ENCODE measurements around the gene FAM193A.
"Not testable (repeated sequence)": the region's sequence is repeated elsewhere in the genome, so short reads cannot be mapped to it uniquely, and the experiment has no call there.

Gene FAM193A

DNA sequence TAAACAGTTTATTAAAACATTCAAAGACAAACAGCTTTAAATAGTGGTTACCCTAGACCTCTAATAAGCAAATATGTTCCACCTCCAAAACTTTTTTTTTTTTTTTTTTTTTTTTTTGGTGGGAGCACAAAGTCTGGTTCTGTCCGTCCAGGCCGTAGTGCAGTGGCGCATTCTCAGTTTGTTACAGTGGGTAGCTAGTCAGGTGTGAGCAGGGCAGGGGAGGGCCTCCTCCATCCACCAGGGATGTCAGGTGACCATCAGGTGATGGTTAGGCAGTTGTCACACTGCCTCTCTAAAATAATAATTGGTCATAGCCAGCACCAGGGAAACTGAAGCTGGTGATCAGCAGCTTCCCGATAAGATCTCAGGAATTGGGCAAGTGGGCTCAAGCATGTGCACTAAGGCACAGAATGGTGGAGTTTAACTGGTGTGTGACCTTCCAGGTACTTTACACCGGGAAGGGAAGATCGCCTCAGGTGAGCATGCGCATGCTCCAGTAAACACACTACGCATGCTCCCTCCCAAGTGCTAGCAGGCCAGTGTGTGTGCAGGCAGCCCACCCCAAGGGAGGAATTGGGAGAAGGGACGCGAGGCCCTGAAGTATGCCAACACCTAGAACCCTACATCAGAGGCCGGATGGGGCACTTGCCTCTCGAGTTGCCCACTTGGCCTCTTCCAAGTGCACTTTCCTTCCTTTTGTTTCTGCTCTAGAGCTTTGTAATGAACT, 192.5 kb downstream of the FAM193A start:
- peak; percentile 23 for DNase-seq
- no peaks in the 10 kb centered on the region for H3K9me3 Mint-ChIP-seq
- H3K27me3 Mint-ChIP-seq = no peaks in the 10 kb centered on the region
- H3K27ac Mint-ChIP-seq = peak overlapping the region; percentile 59
- peaks cover 67% of the 10 kb centered on the region for H3K36me3 Mint-ChIP-seq (ENCODE audit: low read depth)
- H3K4me1 Mint-ChIP-seq (ENCODE audit: low read depth) = peaks cover 14% of the 10 kb centered on the region
- H3K4me3 Mint-ChIP-seq = no peak overlapping the region

DNA sequence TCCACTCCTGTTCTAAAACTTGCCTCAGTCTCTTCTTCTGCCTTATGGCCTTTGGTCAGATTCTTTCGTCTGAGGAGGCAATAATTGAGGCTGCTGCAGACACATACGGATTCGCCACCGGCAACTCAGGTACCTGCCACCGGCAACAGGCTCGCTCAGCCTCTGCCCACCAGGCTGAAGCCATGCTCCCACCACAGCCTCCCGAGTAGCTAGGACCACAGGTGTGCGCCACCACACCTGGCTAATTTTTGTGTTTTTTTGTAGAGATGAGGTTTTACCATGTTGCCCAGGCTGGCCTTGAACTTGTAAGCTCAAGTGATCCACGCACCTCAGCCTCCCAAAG, 193.1 kb downstream of the FAM193A start:
- no peak overlapping the region for H3K27ac Mint-ChIP-seq
- no peaks in the 10 kb centered on the region for H3K9me3 Mint-ChIP-seq
- no peak overlapping the region for H3K4me3 Mint-ChIP-seq
- H3K4me1 Mint-ChIP-seq (ENCODE audit: low read depth) = peaks cover 12% of the 10 kb centered on the region
- H3K27me3 Mint-ChIP-seq = no peaks in the 10 kb centered on the region
- DNase-seq = no peak
- peaks cover 70% of the 10 kb centered on the region for H3K36me3 Mint-ChIP-seq (ENCODE audit: low read depth)

DNA sequence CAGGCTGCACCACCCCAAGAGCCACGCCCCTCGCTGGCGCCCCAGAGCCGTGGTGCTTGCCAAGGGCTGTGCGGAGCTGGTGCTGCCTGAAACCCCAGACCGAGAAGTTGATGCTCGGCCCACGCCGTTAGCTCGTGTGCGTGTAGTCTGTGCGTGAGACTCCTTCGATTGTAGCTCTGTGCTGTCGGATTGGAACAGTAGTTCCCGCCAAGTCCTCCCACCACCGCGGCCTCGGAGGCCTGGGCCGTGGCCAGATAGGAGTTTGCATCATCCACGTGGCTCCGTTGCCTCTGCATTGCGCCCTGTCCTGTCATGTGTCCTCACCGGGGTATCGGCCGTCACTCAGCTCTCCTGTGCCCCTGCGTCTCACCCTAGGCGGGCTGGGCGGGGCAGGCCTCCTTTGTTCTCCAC, 195.5 kb downstream of the FAM193A start:
- peak; percentile 20 for DNase-seq
- H3K9me3 Mint-ChIP-seq = peaks cover 3% of the 10 kb centered on the region
- no peaks in the 10 kb centered on the region for H3K27me3 Mint-ChIP-seq
- H3K4me1 Mint-ChIP-seq (ENCODE audit: low read depth) = peaks cover 13% of the 10 kb centered on the region
- H3K27ac Mint-ChIP-seq = peak overlapping the region; percentile 61
- peaks cover 83% of the 10 kb centered on the region for H3K36me3 Mint-ChIP-seq (ENCODE audit: low read depth)
- no peak overlapping the region for H3K4me3 Mint-ChIP-seq

DNA sequence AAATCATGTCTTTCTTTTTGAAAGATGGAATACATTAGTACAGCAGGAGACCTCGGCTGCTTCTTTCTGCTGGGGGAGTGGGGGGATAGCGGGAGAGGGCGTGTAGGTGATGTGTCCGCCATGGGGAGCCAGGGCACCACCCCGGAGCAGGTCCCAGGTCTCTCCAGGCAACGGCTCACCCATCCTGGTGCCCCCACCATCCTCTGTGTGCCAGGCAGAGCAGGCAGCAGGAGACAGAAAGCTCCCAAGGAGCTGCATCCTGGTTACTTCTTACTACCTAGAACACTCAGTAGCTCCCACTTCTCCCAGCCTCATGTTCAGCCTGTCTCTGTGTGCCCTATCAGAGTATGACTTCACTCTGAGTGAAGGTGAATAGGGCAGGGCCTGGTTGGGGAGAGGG, 196.1 kb downstream of the FAM193A start:
- H3K9me3 Mint-ChIP-seq = peaks cover 3% of the 10 kb centered on the region

DNA sequence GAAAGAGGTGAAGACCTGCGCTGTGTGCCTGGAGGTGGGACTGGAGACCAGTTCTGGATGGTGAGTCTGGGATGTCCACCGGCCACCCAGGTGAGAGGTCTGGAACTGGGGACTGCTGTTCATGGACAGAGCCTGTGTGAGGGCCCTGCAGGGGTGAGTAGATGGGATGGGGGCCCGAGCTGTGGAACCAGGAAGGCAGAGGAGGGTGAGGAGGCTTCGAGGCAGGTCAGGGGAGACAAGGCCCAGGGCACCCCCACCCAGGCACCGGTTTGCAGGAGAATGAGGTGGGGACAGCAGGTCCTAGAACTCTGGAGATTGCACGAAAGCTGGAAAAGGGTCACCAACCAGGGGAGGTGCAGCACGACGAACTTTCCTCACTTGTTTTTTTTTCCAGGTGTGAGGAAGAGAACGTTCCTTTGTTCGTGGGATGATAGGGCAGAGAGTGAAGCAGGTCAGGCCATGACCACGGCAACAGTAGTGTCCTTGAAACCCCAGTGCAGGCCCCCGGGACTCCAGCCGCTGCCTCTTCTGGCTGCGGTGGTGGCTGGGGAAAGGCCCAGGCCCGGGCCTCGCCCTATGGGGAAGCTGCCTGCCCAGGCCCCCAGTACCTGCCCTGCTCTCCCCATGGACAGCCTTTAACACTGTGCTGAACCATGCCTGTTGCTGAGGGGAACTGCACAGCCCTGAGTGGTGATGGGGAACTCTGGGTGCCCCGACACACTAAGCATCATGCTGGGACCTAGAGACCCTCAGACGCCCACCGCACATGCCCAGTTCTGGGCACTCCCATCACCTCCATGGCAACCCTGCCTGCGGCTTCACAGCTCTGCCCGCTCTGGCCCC, 196.8 kb downstream of the FAM193A start:
- Mint-ChIP-seq H3K9me3 (peaks cover 3% of the 10 kb centered on the region), H3K27me3 (no peaks in the 10 kb centered on the region), H3K36me3 (ENCODE audit: low read depth) (peaks cover 78% of the 10 kb centered on the region), H3K4me1 (ENCODE audit: low read depth) (peaks cover 13% of the 10 kb centered on the region), H3K27ac (peak overlapping the region; percentile 67), H3K4me3 (no peak overlapping the region)
- peak; percentile 27 for DNase-seq

More for the DNA sequence above, 196.1 kb downstream of the FAM193A start:
- H3K4me3 Mint-ChIP-seq = no peak overlapping the region
- no peaks in the 10 kb centered on the region for H3K27me3 Mint-ChIP-seq
- peaks cover 78% of the 10 kb centered on the region for H3K36me3 Mint-ChIP-seq (ENCODE audit: low read depth)
- peaks cover 13% of the 10 kb centered on the region for H3K4me1 Mint-ChIP-seq (ENCODE audit: low read depth)
- DNase-seq = peak; percentile 22
- H3K27ac Mint-ChIP-seq = peak overlapping the region; percentile 67

DNA sequence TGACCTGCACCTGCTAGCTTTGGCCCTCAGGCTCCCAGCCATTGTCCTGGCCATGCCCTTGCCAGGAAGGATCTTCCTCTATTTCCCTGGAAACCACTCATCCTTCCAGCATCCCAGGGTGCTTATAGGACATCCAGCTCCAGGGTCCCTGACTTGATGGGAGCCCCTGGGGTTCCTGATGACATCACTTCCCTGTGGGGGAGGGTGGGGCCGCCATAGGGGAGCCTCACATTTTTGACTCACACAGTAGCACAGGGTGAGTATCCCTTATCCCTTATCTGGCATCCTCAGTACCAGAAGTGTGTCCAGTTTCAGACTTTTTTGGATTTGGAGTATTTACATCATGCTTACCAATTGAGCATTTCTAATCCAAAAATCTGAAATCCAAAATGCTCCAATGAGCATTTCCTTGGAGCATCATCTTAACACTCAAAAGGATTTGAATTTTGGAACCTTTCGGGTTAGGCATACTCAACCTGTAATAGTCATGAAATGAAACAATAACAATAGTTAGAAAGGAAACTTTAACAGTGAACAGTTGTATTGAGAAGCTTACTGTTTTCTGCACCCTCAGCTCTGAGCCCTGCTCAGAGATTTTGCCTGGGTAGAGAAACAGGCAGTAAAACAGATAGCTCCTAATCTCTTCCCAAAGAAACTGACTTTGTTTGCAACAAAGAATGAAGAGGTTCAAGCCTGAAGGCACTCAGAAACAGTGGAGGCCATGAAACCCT, 197.6 kb downstream of the FAM193A start:
- Mint-ChIP-seq H3K4me1 (ENCODE audit: low read depth) (peaks cover 13% of the 10 kb centered on the region), H3K36me3 (ENCODE audit: low read depth) (peaks cover 79% of the 10 kb centered on the region), H3K9me3 (peaks cover 3% of the 10 kb centered on the region), H3K27me3 (no peaks in the 10 kb centered on the region), H3K27ac (peak overlapping the region; percentile 14), H3K4me3 (no peak overlapping the region)
- no peak for DNase-seq

DNA sequence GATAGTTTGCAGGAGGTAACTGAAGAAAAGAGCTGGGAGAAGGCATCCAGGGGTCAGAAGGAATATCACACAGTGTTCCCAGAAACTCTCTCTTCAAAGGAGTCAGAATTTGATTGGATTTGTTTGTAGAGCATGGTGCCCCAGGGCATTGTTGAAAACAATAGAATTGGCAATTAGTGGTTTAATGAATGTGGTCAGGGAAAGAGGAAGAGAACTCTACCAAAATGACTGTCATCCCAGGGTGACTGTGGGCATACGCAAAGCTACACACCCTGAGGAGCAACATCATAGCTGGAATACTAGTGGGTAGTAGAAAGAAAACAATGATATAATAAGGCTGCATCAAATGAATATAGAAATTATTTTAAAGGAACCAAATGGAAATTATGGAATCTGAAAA, 198.2 kb downstream of the FAM193A start:
- H3K36me3 Mint-ChIP-seq (ENCODE audit: low read depth) = peaks cover 79% of the 10 kb centered on the region

DNA sequence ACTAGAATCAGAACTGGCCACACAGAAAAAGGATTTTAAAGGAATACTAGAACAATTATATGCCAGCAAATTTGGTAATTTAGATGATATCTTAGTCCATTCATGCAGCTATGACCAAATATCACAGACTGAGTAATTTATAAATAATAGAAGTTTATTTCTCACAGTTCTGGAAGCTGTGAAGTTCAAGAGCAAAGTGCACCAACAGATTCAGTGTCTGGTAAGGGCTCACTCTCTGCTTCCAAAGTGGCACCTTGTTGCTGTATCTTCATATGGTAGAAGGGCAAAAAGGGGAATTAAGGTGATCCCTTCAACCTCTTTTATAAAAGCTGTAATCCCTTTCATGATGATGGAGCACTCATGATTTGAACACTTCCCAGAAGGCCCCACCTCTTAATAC, 199.4 kb downstream of the FAM193A start:
- Mint-ChIP-seq H3K27ac (no peak overlapping the region), H3K36me3 (ENCODE audit: low read depth) (peaks cover 82% of the 10 kb centered on the region), H3K4me1 (ENCODE audit: low read depth) (peaks cover 16% of the 10 kb centered on the region), H3K9me3 (peaks cover 3% of the 10 kb centered on the region), H3K4me3 (no peak overlapping the region), H3K27me3 (no peaks in the 10 kb centered on the region)
- no peak for DNase-seq

More for the DNA sequence above, 198.2 kb downstream of the FAM193A start:
- Mint-ChIP-seq H3K9me3 (peaks cover 3% of the 10 kb centered on the region), H3K4me1 (ENCODE audit: low read depth) (peaks cover 13% of the 10 kb centered on the region), H3K27ac (no peak overlapping the region), H3K27me3 (no peaks in the 10 kb centered on the region), H3K4me3 (no peak overlapping the region)
- no peak for DNase-seq

DNA sequence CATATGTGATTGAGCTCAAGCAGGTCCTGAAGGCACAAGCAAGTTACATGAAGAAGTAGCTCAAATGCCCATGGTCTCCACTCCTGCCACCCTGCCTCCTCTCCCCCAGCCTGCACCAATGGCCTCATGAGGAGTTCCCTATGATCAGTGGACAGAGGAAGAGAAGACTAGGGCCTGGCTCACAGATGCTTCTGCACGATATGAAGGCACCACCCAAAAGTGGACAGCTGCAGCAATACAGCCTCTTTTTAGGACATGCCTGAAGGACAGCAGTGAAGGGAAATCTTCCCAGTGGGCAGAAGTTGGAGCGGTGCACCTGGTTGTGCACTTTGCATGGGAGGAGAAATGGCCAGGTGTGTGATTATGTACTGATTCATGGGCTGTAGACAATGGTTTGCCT, 201.8 kb downstream of the FAM193A start:
- H3K27ac Mint-ChIP-seq, H3K27me3 Mint-ChIP-seq, H3K4me3 Mint-ChIP-seq, H3K9me3 Mint-ChIP-seq: not testable (repeated sequence)
- Mint-ChIP-seq H3K36me3 (ENCODE audit: low read depth) (peaks cover 85% of the 10 kb centered on the region), H3K4me1 (ENCODE audit: low read depth) (peaks cover 16% of the 10 kb centered on the region)
- peak; percentile 29 for DNase-seq

DNA sequence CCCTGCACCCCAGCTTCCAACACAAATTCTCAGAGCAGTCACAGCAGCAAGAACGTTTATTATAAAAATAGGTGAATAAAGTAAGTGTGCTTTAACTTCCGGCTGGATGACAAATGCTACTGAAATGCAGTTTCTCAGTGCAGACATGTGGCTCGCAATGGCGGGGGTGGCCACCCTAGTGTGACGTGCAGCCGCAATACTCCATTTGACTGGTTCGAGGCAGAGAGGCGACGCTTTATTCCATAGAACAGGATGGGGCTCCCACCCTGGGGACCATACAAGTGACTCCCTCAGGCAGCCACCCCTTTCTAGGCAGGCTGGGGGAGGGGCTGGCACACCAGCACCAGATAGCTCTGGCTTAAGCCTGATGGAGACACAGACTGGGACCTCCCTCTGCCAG, 205.2 kb downstream of the FAM193A start:
- Mint-ChIP-seq H3K27me3 (no peaks in the 10 kb centered on the region), H3K27ac (peak overlapping the region; percentile 59), H3K4me1 (ENCODE audit: low read depth) (peaks cover 37% of the 10 kb centered on the region)

DNA sequence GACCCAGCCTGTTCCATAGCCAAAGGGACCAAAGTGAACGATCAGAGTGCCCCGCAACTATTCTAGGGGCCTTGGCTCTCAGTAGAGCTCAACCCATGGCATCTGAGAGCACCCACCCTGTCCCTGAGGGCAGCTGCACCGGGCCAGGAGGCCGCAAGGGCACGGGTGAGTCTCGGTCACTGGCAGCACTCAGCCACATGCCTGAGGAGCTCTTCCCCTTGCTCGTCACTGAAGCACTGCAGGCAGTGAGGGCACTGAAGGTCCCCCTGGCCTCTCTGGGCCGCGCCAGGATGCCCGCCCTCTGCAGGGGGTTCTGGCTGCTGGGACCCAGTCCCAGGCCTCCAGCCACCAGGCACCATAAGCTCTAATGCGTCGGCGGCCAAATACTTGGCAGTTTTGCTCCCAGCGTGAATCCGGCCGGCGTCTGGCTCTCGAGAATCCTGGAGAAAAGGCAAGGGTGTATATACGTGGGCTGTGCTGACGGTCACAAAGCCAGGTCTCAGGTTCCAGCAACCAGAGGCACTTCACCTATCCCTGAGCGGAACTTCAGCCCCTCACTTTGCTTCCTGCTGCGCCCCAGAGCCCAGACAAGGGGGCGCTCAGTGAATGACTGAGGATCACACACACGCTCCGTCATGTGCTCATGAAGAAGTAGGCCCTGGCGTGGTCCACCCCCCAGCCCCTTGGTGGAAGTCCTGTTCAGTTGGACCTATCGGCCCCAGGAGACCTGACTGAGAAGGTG, 205.8 kb downstream of the FAM193A start:
- H3K27me3 Mint-ChIP-seq = no peaks in the 10 kb centered on the region
- DNase-seq = peak; percentile 28
- peak overlapping the region; percentile 63 for H3K27ac Mint-ChIP-seq
- peaks cover 91% of the 10 kb centered on the region for H3K36me3 Mint-ChIP-seq (ENCODE audit: low read depth)
- H3K4me3 Mint-ChIP-seq = no peak overlapping the region
- no peaks in the 10 kb centered on the region for H3K9me3 Mint-ChIP-seq
- peaks cover 43% of the 10 kb centered on the region for H3K4me1 Mint-ChIP-seq (ENCODE audit: low read depth)

More for the DNA sequence above, 205.2 kb downstream of the FAM193A start:
- peaks cover 89% of the 10 kb centered on the region for H3K36me3 Mint-ChIP-seq (ENCODE audit: low read depth)
- no peak overlapping the region for H3K4me3 Mint-ChIP-seq
- peaks cover 3% of the 10 kb centered on the region for H3K9me3 Mint-ChIP-seq
- DNase-seq = no peak

DNA sequence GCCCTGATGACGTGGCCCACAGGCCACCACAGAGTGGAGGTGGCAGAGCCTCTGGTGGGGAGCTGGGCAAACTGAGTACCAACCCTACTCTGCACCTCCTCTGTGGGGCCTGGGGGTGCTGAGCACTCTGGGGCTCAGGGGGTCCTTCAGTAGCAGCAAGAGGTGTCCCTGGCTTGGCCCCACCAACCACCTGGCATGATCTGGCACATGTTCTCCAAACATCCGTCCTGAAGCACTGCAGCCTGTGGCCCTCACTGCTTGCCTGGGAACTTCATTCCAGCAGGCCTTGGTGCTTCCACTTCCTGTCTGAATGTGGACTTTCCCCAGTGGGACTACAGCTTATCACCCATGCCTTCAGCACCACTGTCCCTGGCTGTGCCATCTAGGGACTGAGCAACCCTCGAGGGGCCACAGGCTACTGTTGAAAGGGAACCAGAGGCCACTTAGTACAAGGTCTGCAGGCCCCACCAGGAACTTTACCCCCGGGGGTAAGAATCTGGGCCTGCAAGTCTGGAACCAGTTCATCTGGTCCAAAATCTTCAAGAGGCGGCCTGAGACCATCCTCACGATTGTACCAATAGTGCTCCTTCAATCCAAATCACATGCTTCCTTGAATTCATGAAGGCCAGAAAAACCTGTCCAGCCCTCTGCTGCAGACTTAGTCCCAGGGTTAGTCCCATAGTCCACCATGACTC, 206.5 kb downstream of the FAM193A start:
- peak; percentile 28 for DNase-seq
- Mint-ChIP-seq H3K27me3 (no peaks in the 10 kb centered on the region), H3K9me3 (no peaks in the 10 kb centered on the region), H3K27ac (peak overlapping the region; percentile 63), H3K4me3 (no peak overlapping the region), H3K4me1 (ENCODE audit: low read depth) (peaks cover 50% of the 10 kb centered on the region), H3K36me3 (ENCODE audit: low read depth) (peaks cover 98% of the 10 kb centered on the region)

DNA sequence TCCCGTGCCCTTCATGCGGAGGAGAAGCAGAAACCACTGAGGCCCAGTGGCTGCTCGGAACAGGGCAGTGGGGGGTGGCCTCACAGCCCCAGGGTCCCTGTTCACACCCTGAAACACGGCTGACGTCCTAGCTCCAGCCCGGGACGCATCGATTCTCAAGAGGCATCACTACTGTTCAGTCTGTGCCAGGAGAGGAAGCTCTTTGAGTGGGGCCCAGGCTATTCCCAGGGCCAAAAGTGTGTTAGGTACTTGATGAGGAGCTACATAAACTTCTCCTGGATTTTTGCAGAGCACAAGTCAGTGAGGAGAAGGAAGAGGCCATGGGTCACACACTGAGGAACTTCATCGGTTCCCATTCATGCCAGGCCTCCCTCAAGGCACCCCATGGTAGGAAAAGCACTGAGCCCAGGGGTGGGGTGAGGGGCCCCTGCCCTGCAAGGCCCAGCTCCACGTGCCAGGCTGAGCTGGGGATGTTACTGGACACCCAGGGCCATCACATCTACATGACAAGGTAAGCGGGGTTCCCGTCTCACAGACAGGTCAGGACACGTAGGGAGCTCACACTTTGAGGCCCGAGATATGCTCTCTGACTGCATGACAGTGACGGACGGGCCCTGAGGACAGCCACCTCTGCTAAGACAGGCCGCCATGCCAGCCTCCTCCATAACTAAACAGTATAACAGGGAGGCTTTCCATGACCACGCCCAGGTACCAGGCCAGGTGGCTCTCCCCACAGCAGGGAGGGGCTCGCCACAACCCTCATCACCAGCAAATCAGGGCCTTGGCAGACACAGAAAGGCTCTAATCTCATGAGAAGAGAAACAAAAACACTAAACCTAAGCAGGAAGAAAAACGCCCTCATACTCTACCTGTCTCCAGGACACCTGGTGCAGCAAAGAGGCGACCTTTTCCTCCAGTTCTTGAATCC, 207.3 kb downstream of the FAM193A start:
- no peaks in the 10 kb centered on the region for H3K9me3 Mint-ChIP-seq
- no peak for DNase-seq
- H3K27ac Mint-ChIP-seq = peak overlapping the region; percentile 97
- no peaks in the 10 kb centered on the region for H3K27me3 Mint-ChIP-seq
- peaks cover 96% of the 10 kb centered on the region for H3K36me3 Mint-ChIP-seq (ENCODE audit: low read depth)
- peaks cover 59% of the 10 kb centered on the region for H3K4me1 Mint-ChIP-seq (ENCODE audit: low read depth)
- H3K4me3 Mint-ChIP-seq = no peak overlapping the region
